Nephron progenitor cell (in vitro differentiated cells): ENCODE results near the gene TPBGL.

Experiments
- DNase-seq: peaks from one replicate; pipeline ENCODE4 v3.0.0; 2021
- H3K27ac Mint-ChIP-seq: 2 replicates; pipeline ENCODE4 v1.8.0; 2021; ENCODE audit warnings: mild to moderate bottlenecking, moderate library complexity, mixed read lengths
- H3K27me3 Mint-ChIP-seq: 2 replicates; pipeline ENCODE4 v1.8.0; 2021; ENCODE audit warnings: mild to moderate bottlenecking, low read depth, mixed read lengths; ENCODE audit not compliant: poor library complexity
- H3K36me3 Mint-ChIP-seq: 2 replicates; pipeline ENCODE4 v1.8.0; 2021; ENCODE audit warnings: low read depth, mixed read lengths
- H3K4me1 Mint-ChIP-seq: 2 replicates; pipeline ENCODE4 v1.8.0; 2021; ENCODE audit warnings: mixed read lengths
- H3K4me3 Mint-ChIP-seq: 2 replicates; pipeline ENCODE4 v1.8.0; 2021; ENCODE audit warnings: mild to moderate bottlenecking, moderate library complexity, mixed read lengths
- H3K9me3 Mint-ChIP-seq: 2 replicates; pipeline ENCODE4 v1.8.0; 2021; ENCODE audit warnings: mild to moderate bottlenecking, moderate library complexity, mixed read lengths
- TF ChIP-seq, protein P1 (sequence below): fragments of 200-600 bp; sonication (generic); IDR thresholded peaks from 2 replicates; pipeline ENCODE4 v1.5.0; 2021; ENCODE audit warnings: antibody characterized with exemption

Gene TPBGL

DNA sequence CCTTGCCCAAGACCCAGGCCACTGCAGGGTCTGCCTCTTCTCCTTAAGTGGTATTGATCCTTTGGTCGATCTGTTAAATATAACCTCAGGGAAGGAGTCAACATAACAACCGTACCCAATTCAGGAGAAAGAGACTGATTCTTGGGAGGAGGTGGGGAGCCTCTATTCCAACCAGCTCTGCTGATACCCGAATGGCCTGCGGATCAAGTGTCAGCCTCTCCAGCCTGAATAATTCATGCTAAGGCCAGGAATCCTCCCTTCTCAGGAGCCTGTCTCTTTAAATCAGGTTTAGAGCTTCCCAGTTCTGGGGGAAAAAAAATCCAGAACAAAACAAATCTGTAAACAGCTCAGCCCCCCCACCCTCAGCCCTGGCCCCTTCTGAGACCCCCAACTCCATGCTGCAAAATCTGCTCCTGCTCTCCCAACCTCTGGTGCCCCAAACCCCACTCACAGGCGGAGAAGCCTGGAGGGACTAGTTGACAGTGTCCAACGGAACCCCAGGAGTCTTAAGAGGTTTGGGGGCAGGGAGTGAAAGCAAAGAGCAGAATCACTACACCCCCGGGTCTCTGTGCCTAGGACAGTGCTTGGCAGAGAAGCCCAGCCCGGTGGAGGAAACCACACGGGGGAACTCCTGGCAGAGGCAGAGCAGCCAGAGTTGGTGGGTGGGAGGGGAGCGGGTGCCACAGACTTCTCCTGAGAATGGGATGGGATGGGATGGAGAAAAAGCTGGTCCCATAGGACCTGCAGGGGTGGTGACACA, 863 bp upstream of the TPBGL start:
- Mint-ChIP-seq H3K4me3 (peak overlapping the region; percentile 77), H3K36me3 (no peaks in the 10 kb centered on the region), H3K27me3 (peaks cover 79% of the 10 kb centered on the region), H3K9me3 (no peaks in the 10 kb centered on the region), H3K27ac (no peak overlapping the region), H3K4me1 (peaks cover 20% of the 10 kb centered on the region)
- DNase-seq: no peak
- TF ChIP-seq, protein P1, sequence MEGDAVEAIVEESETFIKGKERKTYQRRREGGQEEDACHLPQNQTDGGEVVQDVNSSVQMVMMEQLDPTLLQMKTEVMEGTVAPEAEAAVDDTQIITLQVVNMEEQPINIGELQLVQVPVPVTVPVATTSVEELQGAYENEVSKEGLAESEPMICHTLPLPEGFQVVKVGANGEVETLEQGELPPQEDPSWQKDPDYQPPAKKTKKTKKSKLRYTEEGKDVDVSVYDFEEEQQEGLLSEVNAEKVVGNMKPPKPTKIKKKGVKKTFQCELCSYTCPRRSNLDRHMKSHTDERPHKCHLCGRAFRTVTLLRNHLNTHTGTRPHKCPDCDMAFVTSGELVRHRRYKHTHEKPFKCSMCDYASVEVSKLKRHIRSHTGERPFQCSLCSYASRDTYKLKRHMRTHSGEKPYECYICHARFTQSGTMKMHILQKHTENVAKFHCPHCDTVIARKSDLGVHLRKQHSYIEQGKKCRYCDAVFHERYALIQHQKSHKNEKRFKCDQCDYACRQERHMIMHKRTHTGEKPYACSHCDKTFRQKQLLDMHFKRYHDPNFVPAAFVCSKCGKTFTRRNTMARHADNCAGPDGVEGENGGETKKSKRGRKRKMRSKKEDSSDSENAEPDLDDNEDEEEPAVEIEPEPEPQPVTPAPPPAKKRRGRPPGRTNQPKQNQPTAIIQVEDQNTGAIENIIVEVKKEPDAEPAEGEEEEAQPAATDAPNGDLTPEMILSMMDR: no peak

DNA sequence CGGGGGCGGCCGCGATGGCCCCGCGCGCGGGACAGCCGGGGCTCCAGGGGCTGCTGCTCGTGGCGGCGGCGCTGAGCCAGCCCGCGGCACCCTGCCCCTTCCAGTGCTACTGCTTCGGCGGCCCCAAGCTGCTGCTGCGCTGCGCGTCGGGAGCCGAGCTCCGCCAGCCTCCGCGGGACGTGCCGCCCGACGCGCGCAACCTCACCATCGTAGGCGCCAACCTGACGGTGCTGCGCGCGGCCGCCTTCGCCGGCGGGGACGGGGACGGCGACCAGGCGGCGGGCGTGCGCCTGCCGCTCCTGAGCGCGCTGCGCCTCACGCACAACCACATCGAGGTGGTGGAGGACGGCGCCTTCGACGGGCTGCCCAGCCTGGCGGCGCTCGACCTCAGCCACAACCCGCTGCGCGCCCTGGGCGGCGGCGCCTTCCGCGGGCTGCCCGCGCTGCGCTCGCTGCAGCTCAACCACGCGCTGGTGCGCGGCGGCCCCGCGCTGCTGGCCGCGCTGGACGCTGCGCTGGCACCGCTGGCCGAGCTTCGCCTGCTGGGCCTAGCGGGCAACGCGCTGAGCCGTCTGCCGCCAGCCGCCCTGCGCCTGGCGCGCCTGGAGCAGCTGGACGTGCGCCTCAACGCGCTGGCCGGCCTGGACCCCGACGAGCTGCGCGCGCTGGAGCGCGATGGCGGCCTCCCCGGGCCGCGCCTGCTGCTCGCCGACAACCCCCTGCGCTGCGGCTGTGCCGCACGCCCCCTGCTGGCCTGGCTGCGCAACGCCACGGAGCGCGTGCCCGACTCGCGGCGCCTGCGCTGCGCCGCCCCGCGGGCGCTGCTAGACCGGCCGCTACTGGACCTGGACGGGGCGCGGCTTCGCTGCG, 697 bp downstream of the TPBGL start:
- Mint-ChIP-seq H3K27ac (no peak overlapping the region), H3K4me3 (peak overlapping the region; percentile 58), H3K36me3 (no peaks in the 10 kb centered on the region), H3K27me3 (peaks cover 83% of the 10 kb centered on the region), H3K4me1 (peaks cover 22% of the 10 kb centered on the region), H3K9me3 (no peaks in the 10 kb centered on the region)
- TF ChIP-seq, protein P1: no peak
- peak; percentile 95 for DNase-seq

DNA sequence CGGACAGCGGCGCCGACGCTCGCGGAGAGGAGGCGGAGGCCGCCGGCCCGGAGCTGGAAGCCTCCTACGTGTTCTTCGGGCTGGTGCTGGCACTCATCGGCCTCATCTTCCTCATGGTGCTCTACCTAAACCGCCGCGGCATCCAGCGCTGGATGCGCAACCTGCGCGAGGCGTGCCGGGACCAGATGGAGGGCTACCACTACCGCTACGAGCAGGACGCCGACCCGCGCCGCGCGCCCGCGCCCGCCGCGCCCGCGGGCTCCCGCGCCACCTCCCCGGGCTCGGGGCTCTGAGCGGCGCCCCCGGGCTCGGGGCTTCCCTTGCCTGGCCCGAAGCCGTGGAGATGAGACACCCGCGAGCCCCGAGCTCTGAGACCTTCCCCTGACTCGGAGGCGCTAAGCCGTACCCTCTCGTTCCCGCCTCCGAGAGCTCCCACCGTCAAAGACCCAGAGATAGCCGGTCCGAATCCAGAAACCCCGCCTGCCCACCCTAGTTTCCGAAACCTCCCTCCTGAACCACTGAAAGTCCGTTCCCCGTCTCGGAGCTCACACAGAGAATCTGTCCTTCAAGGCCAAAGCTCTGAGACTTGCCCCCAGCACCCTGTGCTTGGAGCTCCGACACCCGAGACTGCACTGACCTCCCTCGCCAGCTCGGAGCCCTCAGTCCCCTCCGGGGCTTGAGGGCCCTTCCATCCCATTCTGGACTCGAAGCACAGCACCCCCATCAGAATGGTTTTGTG, 1.5 kb downstream of the TPBGL start:
- H3K9me3 Mint-ChIP-seq: no peaks in the 10 kb centered on the region
- peaks cover 22% of the 10 kb centered on the region for H3K4me1 Mint-ChIP-seq
- H3K36me3 Mint-ChIP-seq: no peaks in the 10 kb centered on the region
- no peak overlapping the region for H3K27ac Mint-ChIP-seq
- peak overlapping the region; percentile 81 for H3K4me3 Mint-ChIP-seq
- DNase-seq: no peak
- H3K27me3 Mint-ChIP-seq: peaks cover 80% of the 10 kb centered on the region
- TF ChIP-seq, protein P1: no peak

DNA sequence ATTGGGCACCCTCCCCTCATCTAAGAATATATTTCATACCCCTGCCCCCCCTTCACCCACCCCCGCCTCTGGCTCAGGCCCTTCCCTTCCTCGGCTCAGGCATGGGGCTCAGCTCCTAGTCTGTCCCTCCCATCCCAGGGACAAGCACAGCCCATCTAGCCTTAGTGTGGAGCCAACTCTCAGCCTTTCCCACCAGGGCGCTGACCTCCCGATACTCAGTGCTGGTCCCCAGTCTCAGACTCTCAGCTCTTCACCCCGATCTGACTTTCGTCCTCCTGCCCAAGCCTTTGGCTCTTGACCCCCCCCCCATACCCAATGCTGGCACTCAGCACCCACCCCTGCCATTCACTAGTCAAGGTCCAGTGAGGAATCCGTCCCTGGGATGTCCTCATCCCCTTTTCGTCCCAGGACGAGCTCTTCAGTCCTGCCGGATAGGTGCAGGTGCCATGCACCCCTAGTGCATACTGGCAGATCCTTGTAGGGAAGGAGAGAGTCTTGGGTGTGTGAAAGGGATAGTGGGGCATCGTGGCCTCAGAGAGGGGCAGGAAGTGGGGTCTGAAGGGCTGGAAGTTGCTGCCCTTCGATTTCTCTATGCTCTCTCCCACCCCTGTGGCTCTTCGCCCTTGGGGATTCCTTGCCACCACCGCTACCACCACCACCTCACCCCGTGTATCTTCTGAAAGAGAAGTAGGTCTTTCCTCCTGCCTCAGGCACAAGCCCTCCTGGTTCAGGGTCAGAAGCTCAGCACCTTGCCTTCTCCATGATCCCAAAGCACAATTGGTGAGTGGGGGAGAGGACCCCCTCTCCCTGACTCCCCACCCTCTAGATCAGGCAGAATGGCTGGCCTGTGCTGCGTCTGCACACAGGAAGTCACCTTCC, 2.4 kb downstream of the TPBGL start:
- H3K9me3 Mint-ChIP-seq: no peaks in the 10 kb centered on the region
- peaks cover 25% of the 10 kb centered on the region for H3K4me1 Mint-ChIP-seq
- H3K4me3 Mint-ChIP-seq: peak overlapping the region; percentile 81
- TF ChIP-seq, protein P1: no peak
- H3K27ac Mint-ChIP-seq: no peak overlapping the region
- DNase-seq: no peak
- no peaks in the 10 kb centered on the region for H3K36me3 Mint-ChIP-seq
- H3K27me3 Mint-ChIP-seq: peaks cover 77% of the 10 kb centered on the region

DNA sequence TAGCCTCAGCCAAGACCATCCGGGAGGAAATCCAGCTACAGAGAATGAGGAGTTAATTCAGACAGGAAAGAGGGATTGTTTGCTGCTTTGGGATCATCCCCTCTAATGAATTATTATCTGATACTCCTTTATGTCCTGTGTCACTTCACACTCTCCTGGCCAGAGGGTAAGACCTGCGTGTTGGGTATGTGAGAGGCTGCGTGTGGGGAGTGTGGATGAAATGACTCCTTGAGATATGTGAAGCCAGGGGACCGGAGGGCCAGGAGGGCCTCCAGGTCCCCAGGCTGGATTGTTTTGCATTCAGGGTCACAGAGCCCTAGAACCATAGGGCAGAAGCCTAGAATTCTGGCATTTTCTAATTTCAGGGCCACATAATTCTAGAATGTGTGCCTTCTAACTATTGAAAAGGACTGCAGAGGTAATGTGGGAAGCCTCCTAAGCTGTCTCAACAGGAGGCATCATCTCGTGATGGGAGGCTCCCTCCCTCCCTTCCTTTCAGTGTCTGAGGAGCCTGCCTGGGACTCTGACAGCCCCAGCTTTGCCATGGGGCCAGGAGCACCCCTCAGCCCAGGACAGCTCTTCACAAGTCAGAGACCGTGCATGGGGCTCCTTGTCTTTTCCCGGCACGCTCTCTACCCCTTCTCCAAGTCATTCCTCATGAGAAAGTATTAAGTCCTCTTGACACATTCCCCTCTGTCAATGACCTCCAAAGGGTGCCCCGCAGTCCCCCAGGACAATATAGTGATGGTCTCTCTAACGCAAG, 3.7 kb downstream of the TPBGL start:
- Mint-ChIP-seq H3K27ac (no peak overlapping the region), H3K36me3 (no peaks in the 10 kb centered on the region)

More for the DNA sequence above, 3.7 kb downstream of the TPBGL start:
- H3K9me3 Mint-ChIP-seq: no peaks in the 10 kb centered on the region
- no peak overlapping the region for H3K4me3 Mint-ChIP-seq
- no peak for DNase-seq
- peaks cover 71% of the 10 kb centered on the region for H3K27me3 Mint-ChIP-seq
- peaks cover 33% of the 10 kb centered on the region for H3K4me1 Mint-ChIP-seq
- TF ChIP-seq, protein P1: no peak
